HEK293 (cell line): ENCODE data around the gene NDOR1.
A peak's percentile ranks its signal among the peaks of the same experiment; 100 is the strongest.

Experiments
- CTCF ChIA-PET: fragments of 350-600 bp; formaldehyde crosslinking; extraction: SDS; loops from one replicate; lab custom pipeline; 2021; ENCODE audit warnings: antibody characterized with exemption; lab: Yijun Ruan, JAX
- POLR2A ChIA-PET: fragments of 300-600 bp; formaldehyde crosslinking; extraction: SDS; loops from one replicate; lab custom pipeline; 2020; ENCODE audit warnings: antibody characterized with exemption, inconsistent platforms; lab: Yijun Ruan, JAX
- H3K27ac ChIP-seq: fragments of 200-500 bp; sonication (Bioruptor generic); 2 replicates; pipeline ENCODE4 v1.5.1; 2014; ENCODE audit warnings: low read depth, low read length, control low read depth, inconsistent platforms; ENCODE audit errors: extremely low read depth
- H3K36me3 ChIP-seq, 2 experiments: fragments of 200-500 bp in 1 of 2; sonication (Bioruptor generic) in 1 of 2; 1 replicate in 1 of 2; 2 replicates in 1 of 2; pipeline ENCODE4 v1.5.1; 2014 to 2017; ENCODE audit warnings: inconsistent platforms in 2 of 2, low read length in 2 of 2; ENCODE audit not compliant: control insufficient read depth in 2 of 2, insufficient read depth in 1 of 2
- H3K4me1 ChIP-seq: fragments of 200-500 bp; sonication (Bioruptor generic); 2 replicates; pipeline ENCODE4 v1.5.1; 2014; ENCODE audit warnings: mild to moderate bottlenecking, low read length, inconsistent platforms; ENCODE audit not compliant: control insufficient read depth, insufficient read depth
- H3K4me3 ChIP-seq: 2 replicates; pipeline ENCODE4 v1.5.1; 2011; ENCODE audit warnings: low read depth, mild to moderate bottlenecking, control low read depth, low read length, moderate library complexity
- H3K9me3 ChIP-seq: fragments of 200-500 bp; sonication (Bioruptor generic); 2 replicates; pipeline ENCODE4 v1.5.1; 2014; ENCODE audit warnings: low read depth, low read length, inconsistent platforms; ENCODE audit not compliant: control insufficient read depth, insufficient read depth
- BCL11B ChIP-seq: fragments of 450-650 bp; formaldehyde crosslinking; IDR thresholded peaks from 2 replicates; pipeline ENCODE4 v1.5.1; 2016; ENCODE audit warnings: low read depth, missing biosample characterization, missing genetic modification characterization
- EGR2 ChIP-seq: fragments of 450-650 bp; formaldehyde crosslinking; IDR thresholded peaks from 2 replicates; pipeline ENCODE4 v1.5.1; 2016; ENCODE audit warnings: low read depth, missing biosample characterization, missing genetic modification characterization
- GLIS1 ChIP-seq: fragments of 450-650 bp; formaldehyde crosslinking; IDR thresholded peaks from 2 replicates; pipeline ENCODE4 v1.5.1; 2016; ENCODE audit warnings: missing biosample characterization, missing genetic modification characterization
- HIC1 ChIP-seq: fragments of 450-650 bp; formaldehyde crosslinking; IDR thresholded peaks from 2 replicates; pipeline ENCODE4 v1.5.1; 2016; ENCODE audit warnings: missing biosample characterization, missing genetic modification characterization
- ZBTB48 ChIP-seq: fragments of 450-650 bp; formaldehyde crosslinking; IDR thresholded peaks from 2 replicates; pipeline ENCODE4 v1.5.1; 2016; ENCODE audit warnings: missing biosample characterization, missing genetic modification characterization
- ZNF10 ChIP-seq: fragments of 450-650 bp; formaldehyde crosslinking; IDR thresholded peaks from 2 replicates; pipeline ENCODE4 v1.5.1; 2017; ENCODE audit warnings: missing biosample characterization, missing genetic modification characterization
- ZNF114 ChIP-seq: fragments of 450-650 bp; formaldehyde crosslinking; IDR thresholded peaks from 2 replicates; pipeline ENCODE4 v1.5.0; 2017; ENCODE audit warnings: missing biosample characterization, missing genetic modification characterization
- ZNF138 ChIP-seq: fragments of 450-650 bp; formaldehyde crosslinking; IDR thresholded peaks from 2 replicates; pipeline ENCODE4 v1.5.1; 2016; ENCODE audit warnings: missing biosample characterization, missing genetic modification characterization, borderline replicate concordance
- ZNF2 ChIP-seq: fragments of 450-650 bp; formaldehyde crosslinking; IDR thresholded peaks from 2 replicates; pipeline ENCODE4 v1.5.1; 2016; ENCODE audit warnings: missing biosample characterization, missing genetic modification characterization
- ZNF350 ChIP-seq: fragments of 450-650 bp; formaldehyde crosslinking; IDR thresholded peaks from 2 replicates; pipeline ENCODE4 v1.5.0; 2017; ENCODE audit warnings: missing biosample characterization, mild to moderate bottlenecking, missing genetic modification characterization
- ZNF398 ChIP-seq: fragments of 450-650 bp; formaldehyde crosslinking; IDR thresholded peaks from 2 replicates; pipeline ENCODE4 v1.5.1; 2017; ENCODE audit warnings: missing biosample characterization, missing genetic modification characterization
- ZNF404 ChIP-seq: fragments of 450-650 bp; formaldehyde crosslinking; IDR thresholded peaks from 2 replicates; pipeline ENCODE4 v1.5.1; 2017; ENCODE audit warnings: missing biosample characterization, missing genetic modification characterization
- ZNF530 ChIP-seq: fragments of 450-650 bp; formaldehyde crosslinking; IDR thresholded peaks from 2 replicates; pipeline ENCODE4 v1.5.1; 2016; ENCODE audit warnings: low read depth, missing biosample characterization, missing genetic modification characterization
- ZNF561 ChIP-seq: fragments of 450-650 bp; IDR thresholded peaks from 2 replicates; pipeline ENCODE4 v1.5.1; 2018; ENCODE audit warnings: missing biosample characterization, missing genetic modification characterization, borderline replicate concordance
- ZNF571 ChIP-seq: fragments of 450-650 bp; formaldehyde crosslinking; IDR thresholded peaks from 2 replicates; pipeline ENCODE4 v1.5.0; 2017; ENCODE audit warnings: missing biosample characterization, missing genetic modification characterization
- ZNF621 ChIP-seq: fragments of 450-650 bp; formaldehyde crosslinking; IDR thresholded peaks from 2 replicates; pipeline ENCODE4 v1.5.1; 2017; ENCODE audit warnings: missing biosample characterization, missing genetic modification characterization
- ZNF658 ChIP-seq: fragments of 450-650 bp; formaldehyde crosslinking; IDR thresholded peaks from 2 replicates; pipeline ENCODE4; 2016; ENCODE audit warnings: missing biosample characterization, missing genetic modification characterization
- ZNF785 ChIP-seq: fragments of 450-650 bp; formaldehyde crosslinking; IDR thresholded peaks from 2 replicates; pipeline ENCODE4 v1.5.1; 2016; ENCODE audit warnings: missing biosample characterization, missing genetic modification characterization
- ZSCAN4 ChIP-seq: fragments of 450-650 bp; formaldehyde crosslinking; IDR thresholded peaks from 2 replicates; pipeline ENCODE4 v1.5.1; 2017; ENCODE audit warnings: missing biosample characterization, missing genetic modification characterization
- TF ChIP-seq, protein P1 (sequence below): fragments of 450-650 bp; formaldehyde crosslinking; IDR thresholded peaks from 2 replicates; pipeline ENCODE4 v1.5.1; 2016; ENCODE audit warnings: missing biosample characterization, missing genetic modification characterization
- TF ChIP-seq, protein P2 (sequence below): fragments of 450-650 bp; formaldehyde crosslinking; IDR thresholded peaks from 2 replicates; pipeline ENCODE4 v1.5.1; 2016; ENCODE audit warnings: missing biosample characterization, missing genetic modification characterization
- TF ChIP-seq, protein P3 (sequence below): fragments of 450-650 bp; formaldehyde crosslinking; IDR thresholded peaks from 2 replicates; pipeline ENCODE4 v1.5.1; 2017; ENCODE audit warnings: missing biosample characterization, missing genetic modification characterization

NDOR1 gene

GRCh38 chr9:137221506-137222111, 16.1 kb downstream of the NDOR1 start (continued):
- TF ChIP-seq ZNF785 (tag by site-specific recombination) = no peak
- TF ChIP-seq, protein P1, sequence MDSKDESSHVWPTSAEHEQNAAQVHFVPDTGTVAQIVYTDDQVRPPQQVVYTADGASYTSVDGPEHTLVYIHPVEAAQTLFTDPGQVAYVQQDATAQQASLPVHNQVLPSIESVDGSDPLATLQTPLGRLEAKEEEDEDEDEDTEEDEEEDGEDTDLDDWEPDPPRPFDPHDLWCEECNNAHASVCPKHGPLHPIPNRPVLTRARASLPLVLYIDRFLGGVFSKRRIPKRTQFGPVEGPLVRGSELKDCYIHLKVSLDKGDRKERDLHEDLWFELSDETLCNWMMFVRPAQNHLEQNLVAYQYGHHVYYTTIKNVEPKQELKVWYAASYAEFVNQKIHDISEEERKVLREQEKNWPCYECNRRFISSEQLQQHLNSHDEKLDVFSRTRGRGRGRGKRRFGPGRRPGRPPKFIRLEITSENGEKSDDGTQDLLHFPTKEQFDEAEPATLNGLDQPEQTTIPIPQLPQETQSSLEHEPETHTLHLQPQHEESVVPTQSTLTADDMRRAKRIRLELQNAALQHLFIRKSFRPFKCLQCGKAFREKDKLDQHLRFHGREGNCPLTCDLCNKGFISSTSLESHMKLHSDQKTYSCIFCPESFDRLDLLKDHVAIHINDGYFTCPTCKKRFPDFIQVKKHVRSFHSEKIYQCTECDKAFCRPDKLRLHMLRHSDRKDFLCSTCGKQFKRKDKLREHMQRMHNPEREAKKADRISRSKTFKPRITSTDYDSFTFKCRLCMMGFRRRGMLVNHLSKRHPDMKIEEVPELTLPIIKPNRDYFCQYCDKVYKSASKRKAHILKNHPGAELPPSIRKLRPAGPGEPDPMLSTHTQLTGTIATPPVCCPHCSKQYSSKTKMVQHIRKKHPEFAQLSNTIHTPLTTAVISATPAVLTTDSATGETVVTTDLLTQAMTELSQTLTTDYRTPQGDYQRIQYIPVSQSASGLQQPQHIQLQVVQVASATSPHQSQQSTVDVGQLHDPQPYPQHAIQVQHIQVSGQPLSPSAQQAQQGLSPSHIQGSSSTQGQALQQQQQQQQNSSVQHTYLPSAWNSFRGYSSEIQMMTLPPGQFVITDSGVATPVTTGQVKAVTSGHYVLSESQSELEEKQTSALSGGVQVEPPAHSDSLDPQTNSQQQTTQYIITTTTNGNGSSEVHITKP (tag by site-specific recombination) = no peak
- TF ChIP-seq ZNF404 = no peak
- no peak for TF ChIP-seq ZNF114
- no peak for TF ChIP-seq ZNF571 (tag by site-specific recombination)
- no peak for TF ChIP-seq ZNF350 (tag by site-specific recombination)
- peak; percentile 95 for TF ChIP-seq BCL11B (tag by site-specific recombination)
- no peak for TF ChIP-seq ZNF561 (tag by site-specific recombination)
- 0 out of 2 replicates have a peak, but pooled peaks have one; percentile 16 for TF ChIP-seq EGR2 (tag by site-specific recombination)
- no peak for TF ChIP-seq ZNF530 (tag by site-specific recombination)
- no peak for TF ChIP-seq ZNF138 (tag by site-specific recombination)
- no peak for TF ChIP-seq ZNF398 (tag by site-specific recombination)
- TF ChIP-seq, protein P2, sequence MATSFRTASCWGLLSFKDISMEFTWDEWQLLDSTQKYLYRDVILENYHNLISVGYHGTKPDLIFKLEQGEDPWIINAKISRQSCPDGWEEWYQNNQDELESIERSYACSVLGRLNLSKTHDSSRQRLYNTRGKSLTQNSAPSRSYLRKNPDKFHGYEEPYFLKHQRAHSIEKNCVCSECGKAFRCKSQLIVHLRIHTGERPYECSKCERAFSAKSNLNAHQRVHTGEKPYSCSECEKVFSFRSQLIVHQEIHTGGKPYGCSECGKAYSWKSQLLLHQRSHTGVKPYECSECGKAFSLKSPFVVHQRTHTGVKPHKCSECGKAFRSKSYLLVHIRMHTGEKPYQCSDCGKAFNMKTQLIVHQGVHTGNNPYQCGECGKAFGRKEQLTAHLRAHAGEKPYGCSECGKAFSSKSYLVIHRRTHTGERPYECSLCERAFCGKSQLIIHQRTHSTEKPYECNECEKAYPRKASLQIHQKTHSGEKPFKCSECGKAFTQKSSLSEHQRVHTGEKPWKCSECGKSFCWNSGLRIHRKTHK (tag by site-specific recombination) = no peak
- TF ChIP-seq, all 188 proteins: peak for 14

DNA sequence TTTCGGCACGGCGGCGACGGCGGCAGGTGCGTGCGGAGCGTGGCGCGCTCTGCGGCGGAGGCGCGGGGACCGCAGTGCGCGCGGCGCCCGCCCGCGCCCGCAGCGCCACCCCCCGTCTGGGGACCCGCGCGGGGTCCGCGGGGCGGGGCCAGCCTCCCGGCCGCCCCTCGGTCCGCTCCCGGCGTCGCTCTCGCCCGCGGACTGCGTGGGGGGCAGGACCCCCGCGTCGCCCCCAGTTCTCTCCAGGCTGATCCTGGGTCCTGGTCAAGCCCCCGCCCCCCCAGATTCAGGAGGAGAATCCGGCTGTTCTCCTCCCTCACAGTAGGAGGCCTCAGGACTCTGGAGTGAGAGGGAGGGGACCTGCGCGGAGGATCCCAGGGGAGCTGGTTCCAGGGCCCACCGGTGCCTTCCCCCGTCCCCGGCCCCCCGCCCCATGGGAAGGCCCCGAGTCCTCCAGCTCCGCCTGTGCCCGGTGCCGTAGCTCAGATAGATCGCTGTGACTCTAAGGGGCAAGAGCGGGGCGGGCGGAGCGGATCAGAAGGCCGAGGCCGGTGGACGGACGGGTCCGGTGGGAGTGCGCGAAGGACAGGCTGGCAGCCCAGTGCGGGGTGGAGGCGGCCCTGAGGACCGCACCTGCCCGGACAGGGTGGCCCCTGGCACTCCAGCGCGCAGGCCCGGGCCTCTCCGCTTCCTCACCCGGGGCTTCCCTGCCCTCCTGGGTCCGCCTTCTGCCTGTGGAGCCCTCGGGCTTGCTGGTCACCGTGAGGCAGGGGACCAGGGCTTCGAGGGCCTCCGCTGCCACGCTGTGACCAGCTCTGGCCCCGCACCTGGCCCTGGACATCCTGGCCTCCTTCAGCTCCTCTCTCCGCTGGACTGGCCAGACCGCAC, 16.9 kb downstream of the NDOR1 start, which contains the start of gene RNF208:
TSS of gene RNF208 (minus strand) at position 51 of the 888 bp plus-strand sequence. CDS start 1,028 bp downstream, outside the sequence.
- ChIA-PET POLR2A (interaction anchor here (0.9 to 17.2 kb wide), 23 partner anchors 14 to 494 kb away, joined by 3 to 304 read pairs (median 5); partner anchors contain the start of genes AJM1, ANAPC2, MAN1B1 and NDOR1), CTCF (interaction anchor here (0.6 to 6.7 kb wide), 9 partner anchors 9 to 153 kb away, joined by 3 to 54 read pairs (median 4); partner anchors contain the start of genes ANAPC2, NDOR1, SAPCD2 and SSNA1)
- H3K9me3 ChIP-seq = no peaks in the 10 kb centered on the region
- peaks cover 0 to 23% of the 10 kb centered on the region in 2 experiments; a peak in 1 of 3 replicates for H3K36me3 ChIP-seq
- peaks cover 4% of the 10 kb centered on the region for H3K4me1 ChIP-seq
- peak within 1 kb of the TSS; percentile 72 for H3K27ac ChIP-seq
- H3K4me3 ChIP-seq = peak within 1 kb of the TSS; percentile 89
- TF ChIP-seq ZNF2 (tag by site-specific recombination) (no peak; the same call in 1 of the 2 replicates), ZNF658 (tag by site-specific recombination) (no peak), HIC1 (tag by site-specific recombination) (peak; percentile 50), BCL11B (tag by site-specific recombination) (peak; percentile 47; the same call in 1 of the 2 replicates), ZBTB48 (tag by site-specific recombination) (no peak), ZSCAN4 (tag by site-specific recombination) (no peak), ZNF10 (tag by site-specific recombination) (no peak), ZNF621 (tag by site-specific recombination) (no peak), GLIS1 (tag by site-specific recombination) (peak; percentile 92)
- TF ChIP-seq, protein P3, sequence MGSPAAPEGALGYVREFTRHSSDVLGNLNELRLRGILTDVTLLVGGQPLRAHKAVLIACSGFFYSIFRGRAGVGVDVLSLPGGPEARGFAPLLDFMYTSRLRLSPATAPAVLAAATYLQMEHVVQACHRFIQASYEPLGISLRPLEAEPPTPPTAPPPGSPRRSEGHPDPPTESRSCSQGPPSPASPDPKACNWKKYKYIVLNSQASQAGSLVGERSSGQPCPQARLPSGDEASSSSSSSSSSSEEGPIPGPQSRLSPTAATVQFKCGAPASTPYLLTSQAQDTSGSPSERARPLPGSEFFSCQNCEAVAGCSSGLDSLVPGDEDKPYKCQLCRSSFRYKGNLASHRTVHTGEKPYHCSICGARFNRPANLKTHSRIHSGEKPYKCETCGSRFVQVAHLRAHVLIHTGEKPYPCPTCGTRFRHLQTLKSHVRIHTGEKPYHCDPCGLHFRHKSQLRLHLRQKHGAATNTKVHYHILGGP = no peak
